ENCODE results near the gene SCD.

The SCD gene

DNA sequence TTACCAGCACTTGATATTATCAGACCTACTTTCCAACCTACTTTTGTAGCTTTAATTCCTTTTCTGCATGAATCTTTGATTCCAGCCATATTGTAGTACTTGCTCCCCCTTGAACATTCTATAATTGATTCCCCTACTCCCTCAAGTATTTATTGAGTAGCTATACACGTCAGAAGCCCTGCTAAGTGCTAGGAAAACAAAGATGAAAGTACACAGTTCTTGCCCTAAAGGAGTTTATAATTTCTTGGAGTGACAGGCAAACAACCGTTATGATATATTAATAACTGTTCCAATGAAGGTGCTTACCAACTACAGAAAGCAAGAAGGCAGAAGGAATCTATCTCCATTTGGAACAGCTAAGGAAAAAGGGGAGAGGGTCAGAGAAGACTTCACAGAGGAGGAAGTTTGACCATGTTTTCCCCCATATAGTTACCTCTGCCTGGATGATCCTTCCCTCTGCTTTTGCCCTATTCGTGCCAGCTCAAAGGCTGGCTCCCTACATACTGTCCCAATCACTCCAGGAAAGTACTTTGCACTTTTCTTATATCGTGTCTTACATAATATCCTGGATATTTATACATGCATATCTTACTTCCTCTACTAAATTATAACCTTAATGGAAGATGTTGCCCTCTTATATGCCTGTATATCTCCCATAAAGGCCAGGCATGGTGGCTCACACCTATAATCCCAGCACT lies 54.7 kb downstream of the SCD start:
- DNase-seq (ENCODE audit: low spot score) = no peak

DNA sequence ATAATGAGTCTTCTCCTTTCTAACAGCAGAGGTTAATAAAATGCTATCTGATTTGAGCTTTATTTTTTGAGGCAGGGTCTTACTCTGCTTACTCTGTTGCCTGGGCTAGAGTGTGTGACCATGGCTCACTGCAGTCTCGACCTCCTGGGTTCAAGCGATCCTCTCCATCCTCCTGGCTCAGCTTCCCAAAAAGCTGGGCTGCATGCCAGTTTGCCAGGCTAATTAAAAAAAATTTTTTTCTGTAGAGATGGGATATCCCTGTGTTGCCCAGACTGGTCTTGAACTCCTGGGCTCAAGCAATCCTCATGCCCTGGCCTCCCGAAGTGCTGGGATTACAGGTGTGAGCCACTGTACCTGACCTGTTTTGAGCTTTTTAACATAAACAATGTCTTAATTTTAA lies 56.7 kb downstream of the SCD start:
- DNase-seq (ENCODE audit: low spot score) = no peak

DNA sequence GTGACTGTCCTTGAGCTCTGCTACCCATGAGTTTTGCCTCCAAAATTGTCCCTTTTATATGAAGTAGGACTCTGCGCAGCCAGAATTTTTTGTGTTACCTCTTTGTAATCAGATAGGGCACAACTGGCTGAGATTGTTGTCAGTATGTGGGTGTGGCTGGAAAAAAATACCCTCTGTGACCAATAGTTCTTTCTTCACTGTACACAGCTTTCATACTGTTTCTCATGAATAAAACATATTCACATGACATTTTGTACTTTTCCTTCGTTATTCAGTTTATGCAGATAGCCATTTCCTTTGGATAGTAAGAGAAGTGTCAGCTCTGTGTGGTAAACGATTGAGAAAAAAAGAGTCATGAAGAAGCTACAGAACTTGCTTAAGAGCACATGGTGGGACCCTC lies 66.1 kb downstream of the SCD start:
- DNase-seq (ENCODE audit: low spot score) = no peak
